Epithelial cell of esophagus (primary cell): ENCODE results near the gene GPR39.
A peak's percentile ranks its signal among the peaks of the same experiment; 100 is the strongest.
"Not testable (repeated sequence)": the region's sequence is repeated elsewhere in the genome, so short reads cannot be mapped to it uniquely, and the experiment has no call there.

ENCODE experiments used
- DNase-seq: peaks from one replicate; pipeline ENCODE4 v3.0.0; 2010; ENCODE audit warnings: low read depth
- H3K4me3 ChIP-seq: 2 replicates; pipeline ENCODE4 v1.5.1; 2011; ENCODE audit warnings: mild to moderate bottlenecking, low read length, control low read depth
- CTCF ChIP-seq: IDR thresholded peaks from 2 replicates; pipeline ENCODE4 v1.5.1; 2011; ENCODE audit warnings: low read depth, mild to moderate bottlenecking, low read length, control low read depth, inconsistent platforms; ENCODE audit not compliant: insufficient read depth; ENCODE audit errors: missing control alignments

GPR39 gene

GRCh38 chr2:132392879-132393278, 23.7 kb upstream of the GPR39 start:
- TF ChIP-seq CTCF, result no peak
- no peak for DNase-seq
- H3K4me3 ChIP-seq, result no peak overlapping the region

DNA sequence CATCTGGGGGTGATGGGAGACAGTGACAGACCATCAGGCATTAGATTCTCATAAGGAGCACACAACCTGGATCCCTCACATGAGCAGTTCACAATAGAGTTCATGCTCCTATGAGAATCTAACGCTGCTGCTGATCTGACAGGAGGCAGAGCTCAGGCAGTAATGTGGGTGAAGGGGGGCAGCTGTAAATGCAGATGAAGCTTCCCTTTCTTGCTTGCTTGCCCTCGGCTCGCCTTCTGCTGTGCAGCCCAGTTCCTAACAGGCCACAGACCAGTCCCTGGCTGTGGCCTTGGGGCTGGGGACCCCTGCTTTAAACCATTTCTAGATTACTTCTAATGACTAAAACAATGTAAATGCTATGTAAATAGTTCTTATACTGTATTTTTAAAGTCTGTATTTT, 19.6 kb upstream of the GPR39 start:
- not testable (repeated sequence) for DNase-seq, H3K4me3 ChIP-seq

DNA sequence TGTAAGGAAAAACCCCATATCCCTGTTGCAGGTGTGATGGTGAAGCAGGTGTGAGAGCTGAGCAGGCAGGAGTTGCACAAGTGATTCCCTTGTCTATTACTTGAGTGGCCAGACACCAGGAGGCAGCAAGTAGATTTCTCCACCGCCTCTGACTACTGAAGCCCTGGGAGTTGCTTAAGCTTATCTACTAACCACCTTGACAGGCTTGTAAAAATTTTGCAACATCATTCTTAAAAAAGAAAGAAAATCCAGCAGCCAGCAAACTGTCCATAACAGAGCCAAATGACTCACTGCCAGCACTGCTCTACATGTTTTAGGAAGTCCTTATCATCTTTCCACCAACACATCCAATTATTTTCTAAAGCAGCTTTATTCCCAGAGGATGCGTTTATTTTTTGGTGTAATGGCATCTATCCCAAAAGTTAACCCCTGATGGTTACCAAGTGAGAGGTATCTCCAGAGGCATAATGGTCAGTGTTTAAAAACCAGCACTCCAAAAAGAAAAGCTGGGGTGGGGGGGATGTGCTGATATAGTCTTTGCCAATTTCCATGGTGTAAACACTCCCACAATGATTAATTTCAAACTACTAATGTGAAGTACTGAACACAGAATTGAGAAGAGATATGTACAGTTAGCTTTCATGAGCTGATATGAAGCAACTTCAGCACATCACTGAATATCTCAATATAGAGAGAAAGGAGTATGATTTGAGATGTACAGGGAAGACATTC, 16.3 kb upstream of the GPR39 start:
- peak; percentile 79 for DNase-seq
- no peak overlapping the region for H3K4me3 ChIP-seq
- TF ChIP-seq CTCF, result peak; percentile 47

- no peak for TF ChIP-seq CTCF
- H3K4me3 ChIP-seq, result no peak overlapping the region
- DNase-seq, result no peak
These were observed 15.7 kb upstream of the GPR39 start for GRCh38 chr2:132400901-132401240.

DNA sequence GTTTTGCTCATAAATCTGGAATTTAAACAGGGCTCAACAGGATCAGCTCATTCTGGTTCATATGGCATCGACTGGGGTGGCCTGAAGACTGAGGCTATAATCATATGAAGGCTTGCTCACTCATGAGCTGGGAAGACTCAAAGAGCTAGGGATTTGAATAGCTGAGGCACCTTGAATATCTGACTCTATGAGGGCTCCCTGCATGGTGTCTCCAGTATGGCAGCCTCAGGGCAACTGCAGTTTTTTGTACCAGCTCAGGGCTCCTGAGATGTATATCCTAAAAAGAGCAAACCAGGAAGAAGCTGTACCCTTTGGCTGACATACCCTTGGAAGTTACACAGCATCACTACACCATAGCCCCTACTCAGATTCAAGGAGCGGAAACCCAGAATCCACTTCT, 15.3 kb upstream of the GPR39 start:
- no peak for TF ChIP-seq CTCF
- no peak for DNase-seq
- H3K4me3 ChIP-seq, result no peak overlapping the region

DNA sequence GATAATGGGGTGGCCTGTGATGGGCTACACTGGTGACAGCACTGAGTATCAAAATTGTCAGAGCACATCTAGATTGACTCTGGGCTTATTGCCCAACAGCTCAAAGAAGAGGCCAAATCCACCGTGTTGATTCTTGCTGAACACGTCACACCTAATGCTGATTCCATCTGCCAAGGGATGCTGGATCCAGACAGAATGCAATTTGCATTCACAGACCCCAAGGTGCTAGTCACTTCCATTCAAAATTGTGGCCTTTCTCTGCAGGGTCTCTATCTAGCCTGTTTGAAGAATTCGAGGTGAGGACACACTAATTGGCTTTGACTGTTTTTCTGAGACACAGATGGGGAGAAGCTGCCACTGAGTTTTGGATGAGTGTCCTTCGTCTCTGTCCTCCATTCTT, 13.5 kb upstream of the GPR39 start:
- H3K4me3 ChIP-seq, result no peak overlapping the region
- TF ChIP-seq CTCF, result no peak
- no peak for DNase-seq

GRCh38 chr2:132404056-132404455, 12.5 kb upstream of the GPR39 start:
- no peak for TF ChIP-seq CTCF
- no peak overlapping the region for H3K4me3 ChIP-seq
- DNase-seq, result peak; percentile 29
